HL-60 (cell line): ENCODE data around the gene PPFIBP2.

ENCODE experiments used
- CTCF ChIP-seq: IDR thresholded peaks from one replicate; pipeline ENCODE4 v1.5.1; 2011; ENCODE audit warnings: low read length, control low read depth, inconsistent platforms; ENCODE audit not compliant: insufficient read depth
- SPI1 ChIP-seq: IDR thresholded peaks from 2 replicates; pipeline ENCODE4 v1.6.1; 2012; ENCODE audit warnings: low read depth, mild to moderate bottlenecking, borderline replicate concordance
- TF ChIP-seq, protein P1 (sequence below): IDR thresholded peaks from 2 replicates; pipeline ENCODE4 v1.6.1; 2012; ENCODE audit warnings: low read depth; ENCODE audit not compliant: insufficient replicate concordance

DNA sequence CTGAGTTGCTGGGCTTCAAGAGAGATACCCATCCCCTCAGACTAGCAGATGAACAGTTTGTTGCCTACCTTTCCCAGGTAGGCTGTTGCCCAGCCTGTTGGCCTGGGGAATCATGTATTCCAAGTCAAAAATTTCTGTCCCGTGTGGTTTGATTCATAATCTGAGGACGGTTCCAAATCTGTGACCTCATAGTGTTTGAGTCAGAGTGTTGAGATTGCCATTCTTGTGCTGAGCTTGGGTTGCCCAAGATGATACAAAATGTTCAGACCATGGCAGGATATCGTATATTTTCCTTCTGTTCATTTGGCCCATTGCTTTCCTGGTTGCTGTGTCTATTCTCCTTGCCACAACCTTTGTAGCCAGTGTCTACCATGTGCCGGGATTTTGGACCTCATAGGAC lies 95.2 kb downstream of the PPFIBP2 start:
- TF ChIP-seq, protein P1, sequence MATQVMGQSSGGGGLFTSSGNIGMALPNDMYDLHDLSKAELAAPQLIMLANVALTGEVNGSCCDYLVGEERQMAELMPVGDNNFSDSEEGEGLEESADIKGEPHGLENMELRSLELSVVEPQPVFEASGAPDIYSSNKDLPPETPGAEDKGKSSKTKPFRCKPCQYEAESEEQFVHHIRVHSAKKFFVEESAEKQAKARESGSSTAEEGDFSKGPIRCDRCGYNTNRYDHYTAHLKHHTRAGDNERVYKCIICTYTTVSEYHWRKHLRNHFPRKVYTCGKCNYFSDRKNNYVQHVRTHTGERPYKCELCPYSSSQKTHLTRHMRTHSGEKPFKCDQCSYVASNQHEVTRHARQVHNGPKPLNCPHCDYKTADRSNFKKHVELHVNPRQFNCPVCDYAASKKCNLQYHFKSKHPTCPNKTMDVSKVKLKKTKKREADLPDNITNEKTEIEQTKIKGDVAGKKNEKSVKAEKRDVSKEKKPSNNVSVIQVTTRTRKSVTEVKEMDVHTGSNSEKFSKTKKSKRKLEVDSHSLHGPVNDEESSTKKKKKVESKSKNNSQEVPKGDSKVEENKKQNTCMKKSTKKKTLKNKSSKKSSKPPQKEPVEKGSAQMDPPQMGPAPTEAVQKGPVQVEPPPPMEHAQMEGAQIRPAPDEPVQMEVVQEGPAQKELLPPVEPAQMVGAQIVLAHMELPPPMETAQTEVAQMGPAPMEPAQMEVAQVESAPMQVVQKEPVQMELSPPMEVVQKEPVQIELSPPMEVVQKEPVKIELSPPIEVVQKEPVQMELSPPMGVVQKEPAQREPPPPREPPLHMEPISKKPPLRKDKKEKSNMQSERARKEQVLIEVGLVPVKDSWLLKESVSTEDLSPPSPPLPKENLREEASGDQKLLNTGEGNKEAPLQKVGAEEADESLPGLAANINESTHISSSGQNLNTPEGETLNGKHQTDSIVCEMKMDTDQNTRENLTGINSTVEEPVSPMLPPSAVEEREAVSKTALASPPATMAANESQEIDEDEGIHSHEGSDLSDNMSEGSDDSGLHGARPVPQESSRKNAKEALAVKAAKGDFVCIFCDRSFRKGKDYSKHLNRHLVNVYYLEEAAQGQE, result no peak
- TF ChIP-seq CTCF (no peak), SPI1 (no peak)
